HuH-7 (cell line): ENCODE measurements around the gene RAD50.
"Not testable (repeated sequence)": the region's sequence is repeated elsewhere in the genome, so short reads cannot be mapped to it uniquely, and the experiment has no call there.

Source experiments
- DNase-seq: peaks from one replicate; pipeline ENCODE4 v3.0.0; 2011; ENCODE audit warnings: low spot score

The RAD50 gene

DNA sequence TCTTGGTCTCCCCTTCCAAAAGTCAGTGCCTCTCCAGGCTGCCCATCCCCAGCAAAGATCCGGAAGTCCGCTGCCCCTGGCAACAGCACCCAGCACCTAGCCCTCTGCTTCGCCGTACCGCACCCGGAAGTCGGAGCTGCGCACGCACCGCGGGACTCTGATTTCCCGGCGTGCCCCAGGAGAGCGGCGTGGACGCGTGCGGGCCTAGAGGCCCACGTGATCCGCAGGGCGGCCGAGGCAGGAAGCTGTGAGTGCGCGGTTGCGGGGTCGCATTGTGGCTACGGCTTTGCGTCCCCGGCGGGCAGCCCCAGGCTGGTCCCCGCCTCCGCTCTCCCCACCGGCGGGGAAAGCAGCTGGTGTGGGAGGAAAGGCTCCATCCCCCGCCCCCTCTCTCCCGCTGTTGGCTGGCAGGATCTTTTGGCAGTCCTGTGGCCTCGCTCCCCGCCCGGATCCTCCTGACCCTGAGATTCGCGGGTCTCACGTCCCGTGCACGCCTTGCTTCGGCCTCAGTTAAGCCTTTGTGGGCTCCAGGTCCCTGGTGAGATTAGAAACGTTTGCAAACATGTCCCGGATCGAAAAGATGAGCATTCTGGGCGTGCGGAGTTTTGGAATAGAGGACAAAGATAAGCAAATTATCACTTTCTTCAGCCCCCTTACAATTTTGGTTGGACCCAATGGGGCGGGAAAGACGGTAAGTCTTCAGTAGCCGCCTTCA is at the start of gene RAD50:
RAD50 (plus strand) TSS at position 215 of the 715 bp plus-strand sequence; CDS start at position 563, 348 bp downstream.
- peak; percentile 85 for DNase-seq

DNA sequence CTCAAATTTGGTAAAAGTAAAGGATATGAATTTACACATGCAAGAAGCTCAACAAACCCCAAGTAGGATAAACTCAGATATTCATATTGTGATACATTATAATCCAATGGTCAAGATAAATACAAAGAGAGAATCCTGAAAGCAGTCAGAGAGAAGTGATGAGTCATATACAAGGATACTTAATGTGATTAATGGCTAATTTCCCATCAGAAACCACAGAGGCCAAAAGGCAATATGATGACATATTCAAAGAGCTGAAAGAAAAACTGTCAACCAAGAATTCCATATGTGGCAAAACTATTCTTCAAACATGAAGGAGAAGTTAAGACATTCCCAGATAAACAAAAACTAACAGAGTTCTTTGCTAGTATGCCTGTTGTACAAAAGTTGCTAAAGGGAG is 46.7 kb upstream of the RAD50 start:
- DNase-seq = no peak

DNA sequence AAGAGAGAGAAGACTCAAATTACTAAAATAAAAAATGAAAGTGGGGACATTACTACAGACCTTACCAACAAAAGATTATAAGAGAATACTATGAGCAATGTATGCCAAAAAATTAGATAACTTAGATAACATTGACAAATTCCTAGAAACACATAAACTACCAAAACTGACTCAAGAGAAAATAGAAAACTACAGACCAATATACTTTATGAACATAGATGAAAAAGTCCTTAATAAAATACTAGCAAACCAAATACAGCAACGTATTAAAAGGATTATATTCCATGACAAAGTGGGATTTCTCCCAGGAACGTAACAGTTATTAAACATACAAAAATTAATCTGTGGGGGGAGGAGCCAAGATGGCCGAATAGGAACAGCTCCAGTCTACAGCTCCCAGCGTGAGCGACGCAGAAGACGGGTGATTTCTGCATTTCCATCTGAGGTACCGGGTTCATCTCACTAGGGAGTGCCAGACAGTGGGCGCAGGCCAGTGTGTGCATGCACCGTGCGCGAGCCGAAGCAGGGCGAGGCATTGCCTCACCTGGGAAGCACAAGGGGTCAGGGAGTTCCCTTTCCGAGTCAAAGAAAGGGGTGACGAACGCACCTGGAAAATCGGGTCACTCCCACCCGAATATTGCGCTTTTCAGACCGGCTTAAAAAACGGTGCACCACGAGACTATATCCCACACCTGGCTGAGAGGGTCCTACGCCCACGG is 43.0 kb upstream of the RAD50 start:
- DNase-seq = not testable (repeated sequence)

DNA sequence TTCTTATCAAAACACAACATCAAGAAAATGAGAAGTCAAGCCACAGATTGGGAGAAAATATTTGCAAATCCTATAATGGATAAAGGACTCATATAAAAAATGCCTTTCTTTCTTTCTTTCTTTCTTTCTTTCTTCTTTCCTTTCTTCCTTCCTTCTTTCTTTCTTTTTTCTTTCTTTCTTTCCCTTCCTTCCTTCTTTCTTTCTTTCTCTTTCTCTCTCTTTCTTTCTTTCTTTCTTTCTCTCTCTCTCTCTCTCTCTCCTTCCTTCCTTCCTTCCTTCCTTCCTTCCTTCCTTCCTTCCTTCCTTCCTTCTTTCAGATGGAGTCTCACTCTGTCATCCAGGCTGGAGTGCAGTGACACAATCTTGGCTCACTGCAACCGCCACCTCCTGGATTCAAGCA is 34.7 kb upstream of the RAD50 start:
- not testable (repeated sequence) for DNase-seq

DNA sequence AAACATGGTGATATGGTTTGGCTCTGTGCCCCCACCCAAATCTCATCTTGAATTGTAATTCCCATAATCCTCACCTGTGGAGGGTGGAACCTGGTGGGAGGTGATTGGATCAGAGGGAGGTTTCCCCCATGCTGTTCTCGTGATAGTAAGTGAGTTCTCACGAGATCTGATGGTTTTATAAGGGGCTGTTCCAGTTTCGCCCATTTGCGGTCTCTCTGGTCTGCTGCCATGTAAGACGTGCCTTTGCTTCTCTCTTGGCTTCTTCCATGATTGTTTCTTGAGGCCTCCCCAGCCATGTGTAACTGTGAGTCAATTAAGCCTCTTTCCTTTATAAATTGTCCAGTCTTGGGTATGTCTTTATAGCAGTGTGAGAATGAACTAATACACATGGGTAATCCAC is 31.9 kb upstream of the RAD50 start:
- not testable (repeated sequence) for DNase-seq

DNA sequence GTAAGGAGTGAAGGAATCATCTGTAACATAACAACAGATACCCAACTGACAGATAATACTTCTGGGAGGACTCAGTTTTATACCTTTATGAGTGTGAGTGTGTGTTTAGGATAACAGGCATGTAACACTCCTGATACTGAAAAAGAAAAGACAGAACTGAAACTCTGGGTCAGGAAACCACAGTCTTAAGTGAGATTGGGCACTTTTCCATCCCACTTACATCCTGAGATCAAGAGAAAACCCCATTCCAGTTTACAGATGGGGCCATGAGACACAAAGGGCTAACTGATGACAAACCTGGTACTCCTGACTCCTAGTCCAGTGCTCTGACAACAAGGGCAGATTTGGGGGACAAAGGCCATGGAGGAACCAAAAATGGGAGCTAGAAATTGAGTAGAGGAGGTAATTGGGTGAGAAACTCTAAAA is 31.5 kb upstream of the RAD50 start:
- DNase-seq = no peak

DNA sequence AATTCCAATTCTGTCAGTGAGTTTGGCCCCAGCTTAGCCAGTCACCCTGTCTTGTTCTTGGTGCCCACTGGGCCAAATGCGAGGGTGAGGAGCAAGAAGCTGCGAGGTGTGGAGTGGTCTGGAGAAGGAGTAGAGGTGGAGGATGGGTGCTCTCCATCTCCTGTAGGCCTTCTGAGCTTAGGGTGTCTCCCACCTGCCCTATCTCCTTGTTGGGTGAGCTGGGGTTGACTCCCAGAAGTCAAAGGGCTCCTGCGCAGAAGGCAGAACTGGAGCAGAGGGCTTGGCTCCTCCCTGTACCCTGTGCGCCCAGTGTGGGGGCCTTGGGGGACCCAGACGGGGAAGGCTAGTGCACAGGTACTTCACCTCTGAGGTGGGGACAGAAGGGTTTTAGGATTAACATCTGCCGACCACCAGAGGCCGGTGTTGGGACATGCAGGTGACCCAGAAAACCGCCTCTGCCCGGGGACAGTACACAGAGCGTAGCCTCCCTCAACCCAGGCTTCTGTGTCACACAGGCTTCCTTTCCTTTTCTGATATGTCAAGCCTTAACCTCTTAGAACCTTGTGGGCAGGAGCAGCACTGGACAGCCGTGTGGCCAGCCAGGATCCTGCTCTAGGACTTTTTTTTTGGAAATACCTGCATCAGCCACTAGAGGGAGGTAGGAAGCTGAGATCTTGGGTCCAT is 30.3 kb upstream of the RAD50 start:
- DNase-seq = peak; percentile 48

DNA sequence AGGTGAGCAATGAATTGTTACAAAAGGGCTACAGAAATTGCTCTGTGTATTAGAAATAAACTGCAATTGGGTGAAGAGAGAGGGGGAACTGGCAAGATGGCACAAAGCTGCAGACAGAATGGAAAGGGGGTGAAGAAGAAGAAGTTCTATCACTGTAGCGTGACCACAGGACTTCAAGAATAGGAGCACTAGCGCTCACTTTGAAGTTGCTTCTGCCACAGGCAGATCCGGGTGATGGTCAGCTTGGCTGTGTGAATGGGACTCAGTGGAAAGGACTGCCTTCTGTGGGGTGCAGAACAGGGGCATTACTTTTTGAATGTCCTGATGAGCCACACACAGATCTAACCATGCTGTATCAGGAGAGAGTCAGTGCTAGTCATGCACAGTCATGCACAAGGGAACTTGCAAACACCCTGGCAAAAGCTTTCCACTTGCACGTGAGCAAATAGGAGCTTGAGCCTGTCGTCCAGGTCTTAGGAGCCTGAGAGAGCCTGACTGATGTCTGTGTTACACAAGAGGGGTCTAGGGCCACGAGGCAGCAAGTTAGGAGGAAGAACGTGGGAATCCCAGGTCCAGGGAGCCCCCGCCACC is 29.7 kb upstream of the RAD50 start:
- DNase-seq = no peak

DNA sequence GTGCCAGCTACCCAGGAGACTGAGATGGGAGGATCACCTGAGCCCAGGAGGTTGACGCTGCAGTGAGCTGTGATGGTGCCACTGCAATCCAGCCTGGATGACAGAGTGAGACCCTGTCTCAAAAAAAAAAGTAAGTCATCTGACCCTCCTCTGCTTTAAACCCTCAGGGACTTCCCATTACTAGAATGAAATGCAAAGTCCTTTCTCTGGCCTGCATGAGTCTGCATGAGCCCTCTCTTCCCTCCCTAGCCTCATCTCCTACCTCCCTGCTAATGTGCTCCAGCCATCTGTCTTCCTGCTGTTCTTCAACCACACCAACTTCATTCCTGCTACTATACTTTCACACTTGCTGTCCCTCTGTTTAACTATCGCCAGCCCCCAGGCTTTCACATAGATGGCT is 28.8 kb upstream of the RAD50 start:
- DNase-seq = no peak

DNA sequence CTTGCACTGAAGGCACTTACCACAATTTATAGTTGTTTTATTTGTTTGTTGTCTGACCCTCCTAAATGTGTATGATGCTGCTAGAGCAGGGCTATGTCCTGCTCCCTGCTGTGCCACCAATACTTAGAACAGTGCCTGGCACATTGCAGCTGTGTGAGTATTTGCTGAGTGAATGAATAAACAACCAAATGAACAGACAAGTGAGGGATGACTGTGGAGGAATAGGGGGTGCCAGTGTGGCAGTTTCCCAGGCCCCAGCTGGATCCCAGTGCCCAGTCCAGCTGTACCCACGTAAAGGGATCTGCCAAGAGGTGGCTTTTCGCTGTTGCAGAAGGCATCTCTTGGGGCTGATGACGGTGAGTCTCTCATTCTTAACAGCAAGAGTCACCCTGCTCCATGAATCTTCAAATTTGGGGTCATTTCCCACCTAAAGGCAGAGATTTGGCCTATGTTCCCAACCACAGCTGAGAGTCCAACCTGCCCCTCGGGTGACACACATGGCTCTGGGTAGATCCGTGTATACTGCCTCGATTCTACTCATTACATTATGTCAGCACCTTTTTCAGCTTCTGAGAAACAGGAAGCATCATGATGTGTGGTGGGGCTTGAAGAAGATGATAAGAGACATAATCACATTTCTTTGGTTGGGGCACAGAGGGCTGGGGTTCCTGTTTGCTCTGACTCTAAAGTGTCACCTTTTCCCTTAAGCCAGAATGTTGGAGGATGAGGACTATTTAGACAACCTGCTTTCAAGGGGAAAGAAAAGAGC is 27.7 kb upstream of the RAD50 start:
- no peak for DNase-seq

DNA sequence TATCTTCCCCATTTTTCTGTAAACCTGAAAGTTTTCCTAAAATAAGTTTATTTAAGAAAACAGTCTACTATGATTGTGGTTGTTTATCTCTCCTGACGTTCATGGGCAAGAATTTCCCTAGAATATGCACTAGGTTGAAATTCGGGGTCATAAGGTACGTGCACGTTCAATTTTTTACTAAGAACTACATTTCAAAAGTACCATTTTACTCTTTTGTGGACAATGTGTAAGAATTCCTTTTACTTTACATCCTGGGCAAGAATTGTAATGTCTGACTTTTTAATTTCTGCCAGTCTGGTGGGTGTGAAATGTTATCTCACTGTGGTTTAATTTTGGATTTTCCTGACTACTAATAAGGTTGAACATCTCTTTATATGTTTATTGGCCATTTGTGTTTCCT is 25.8 kb upstream of the RAD50 start:
- DNase-seq = no peak

DNA sequence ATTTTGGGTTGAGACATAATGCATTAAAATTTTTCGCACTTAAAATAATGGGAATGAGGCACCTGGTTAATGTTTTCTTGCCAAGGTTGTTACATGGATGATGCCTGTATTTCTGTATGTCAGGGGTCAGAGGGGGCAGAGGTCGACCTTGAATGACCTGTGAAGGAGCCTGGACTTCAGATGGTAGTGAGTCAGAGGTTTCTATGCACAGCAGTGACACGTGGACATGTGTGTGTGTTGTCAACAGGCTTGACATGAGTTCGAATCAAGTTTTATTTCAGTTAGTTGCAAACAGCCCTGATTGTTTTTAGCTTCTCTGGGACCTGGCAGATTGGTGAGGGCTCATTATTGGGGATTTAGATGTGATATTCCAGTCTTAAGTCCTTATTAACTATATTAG is 17.1 kb upstream of the RAD50 start:
- no peak for DNase-seq

DNA sequence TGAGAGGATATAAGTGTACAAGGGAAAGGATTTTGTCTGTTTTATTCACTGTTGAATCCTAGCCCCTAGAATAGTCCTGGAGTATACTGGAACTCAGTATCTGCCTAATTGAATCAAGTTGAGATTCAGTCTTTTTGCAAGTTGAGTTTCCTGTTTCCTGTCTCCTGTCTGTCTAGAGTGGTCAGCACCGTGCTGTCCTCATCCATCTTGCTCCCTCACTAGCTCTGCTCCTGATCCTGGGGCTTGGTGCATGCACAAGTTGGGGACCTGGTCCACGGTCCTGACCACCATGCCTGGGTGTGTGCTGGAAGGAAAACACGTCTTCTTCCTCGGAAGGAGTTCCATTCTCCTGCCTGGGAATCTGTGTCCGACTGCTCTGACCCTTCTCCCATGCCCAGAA is 16.6 kb upstream of the RAD50 start:
- no peak for DNase-seq

DNA sequence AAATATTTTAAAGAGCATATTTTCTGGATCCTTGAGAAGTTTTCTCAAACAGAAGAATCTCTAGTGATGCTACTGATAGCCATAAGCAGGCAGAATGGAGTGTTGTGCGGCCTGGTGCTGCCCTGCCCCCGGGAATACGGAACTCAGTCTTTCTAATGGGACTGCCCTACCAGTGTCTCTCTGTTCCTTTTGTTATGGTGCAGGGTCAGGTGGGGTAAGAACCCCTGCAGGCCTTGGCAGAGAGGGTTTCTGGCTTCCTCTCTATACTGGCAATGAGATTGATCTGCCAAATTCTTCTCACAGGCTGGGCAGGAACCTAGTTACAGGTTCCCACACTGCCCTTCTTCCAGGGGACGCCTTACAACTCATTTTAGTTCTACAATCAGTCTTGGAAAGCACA is 16.0 kb upstream of the RAD50 start:
- DNase-seq = no peak

DNA sequence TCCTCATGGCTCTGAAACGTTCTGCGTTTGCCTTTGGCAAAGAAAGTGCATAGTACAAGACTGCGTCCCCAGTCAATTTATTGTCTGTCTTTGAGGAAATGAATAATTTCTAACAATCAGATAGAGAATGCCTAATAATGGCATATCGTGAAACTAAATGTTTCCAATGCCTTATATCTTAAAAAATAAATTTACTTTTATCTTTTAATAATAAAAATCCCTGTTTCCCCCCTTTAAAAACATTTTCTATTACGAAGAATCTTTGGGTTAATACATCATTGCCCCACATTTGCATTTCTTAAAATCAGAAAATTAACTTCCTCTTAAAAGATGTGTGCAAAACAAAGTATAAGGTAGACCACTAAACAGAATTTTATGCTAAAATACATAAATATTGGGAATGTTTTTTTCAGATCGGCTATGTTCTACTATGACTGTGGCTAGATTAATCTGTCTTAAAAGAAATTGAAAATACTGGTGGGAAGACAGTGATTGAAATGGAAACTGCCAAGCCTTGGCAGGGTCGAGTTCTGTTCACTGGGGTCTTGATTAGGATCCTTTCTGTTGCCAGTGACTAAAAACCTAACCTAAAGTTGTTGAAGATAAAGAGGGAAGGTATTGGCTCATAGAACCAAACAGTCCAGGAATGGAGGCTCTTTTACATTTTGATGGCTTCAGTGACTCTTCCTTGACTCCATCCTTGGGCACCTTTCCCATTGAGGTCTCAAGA is 13.1 kb upstream of the RAD50 start, which contains the start of gene IL5:
IL5 (minus strand) TSS at position 51 of the 730 bp plus-strand sequence; CDS start at position 7, 44 bp downstream.
- no peak for DNase-seq

DNA sequence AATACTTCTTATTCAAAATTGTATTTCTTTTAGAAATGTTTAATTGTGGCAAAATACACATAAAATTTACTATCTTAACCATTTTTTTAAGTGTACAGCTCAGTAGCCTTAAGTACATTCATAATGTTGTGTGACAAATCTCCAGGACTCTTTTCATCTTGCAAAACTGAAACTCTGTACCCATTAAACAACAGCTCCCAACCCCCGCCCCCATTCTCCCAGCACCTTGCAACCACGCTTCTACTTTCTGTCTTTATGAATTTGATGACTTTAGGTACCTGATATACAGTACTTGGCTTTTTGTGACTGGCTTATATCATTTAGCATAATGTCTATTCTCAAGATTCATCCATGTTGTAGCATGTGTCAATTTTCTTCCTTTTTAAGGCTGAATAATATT is 10.7 kb upstream of the RAD50 start:
- DNase-seq = no peak

DNA sequence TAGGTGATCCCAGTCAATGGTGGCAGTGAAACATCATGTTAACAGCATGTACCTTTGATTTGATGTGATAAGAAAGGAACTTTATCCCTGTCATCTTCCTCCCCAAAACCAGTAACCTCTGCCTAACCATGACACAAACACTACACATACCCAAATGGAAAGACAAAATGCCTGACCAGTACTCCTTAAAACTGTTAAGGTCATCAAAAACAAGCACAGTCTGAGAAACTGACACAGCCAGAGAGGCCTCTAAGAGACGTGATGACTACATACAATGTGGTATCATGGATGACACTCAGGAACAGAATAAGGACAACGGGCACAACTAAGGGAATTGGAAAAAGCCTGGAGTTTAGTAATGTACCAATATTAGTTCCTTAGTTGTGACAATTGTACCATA is 9.5 kb upstream of the RAD50 start:
- DNase-seq = no peak

DNA sequence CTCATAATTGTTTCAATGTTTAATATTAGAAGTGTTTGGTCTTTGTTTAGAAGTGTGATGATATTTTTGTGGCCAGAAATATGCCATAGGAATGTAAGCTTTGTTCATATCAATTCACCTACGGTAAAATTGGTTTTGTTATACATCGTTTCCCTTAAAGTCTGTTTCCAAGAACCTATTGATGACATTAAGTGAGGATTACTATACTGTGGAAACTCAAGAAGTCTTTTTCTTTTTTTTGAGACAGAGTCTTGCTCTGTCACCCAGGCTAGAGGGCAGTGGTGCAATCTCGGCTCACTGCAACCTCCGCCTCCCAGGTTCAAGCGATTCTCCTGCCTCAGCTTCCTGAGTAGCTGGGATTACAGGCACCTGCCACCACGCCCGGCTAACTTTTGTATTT is 7.9 kb upstream of the RAD50 start:
- not testable (repeated sequence) for DNase-seq

DNA sequence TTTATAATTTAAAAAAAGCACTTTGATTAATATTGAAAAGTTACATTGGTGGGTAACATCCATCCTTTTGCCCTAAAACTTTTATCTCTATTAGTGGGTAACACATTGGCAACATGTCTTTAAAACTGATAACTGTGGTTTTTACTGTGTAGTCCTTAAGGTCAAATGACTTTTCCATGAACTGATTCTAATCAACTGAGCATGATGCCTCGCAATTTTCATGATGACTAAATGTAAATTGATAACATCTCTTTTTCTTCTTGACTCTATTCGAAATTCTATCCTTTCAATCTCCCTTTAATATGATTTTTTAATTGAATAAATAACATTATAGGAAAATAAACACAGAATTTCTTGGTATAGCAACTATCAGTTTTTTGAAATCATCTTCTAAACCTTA is 7.2 kb upstream of the RAD50 start:
- no peak for DNase-seq

DNA sequence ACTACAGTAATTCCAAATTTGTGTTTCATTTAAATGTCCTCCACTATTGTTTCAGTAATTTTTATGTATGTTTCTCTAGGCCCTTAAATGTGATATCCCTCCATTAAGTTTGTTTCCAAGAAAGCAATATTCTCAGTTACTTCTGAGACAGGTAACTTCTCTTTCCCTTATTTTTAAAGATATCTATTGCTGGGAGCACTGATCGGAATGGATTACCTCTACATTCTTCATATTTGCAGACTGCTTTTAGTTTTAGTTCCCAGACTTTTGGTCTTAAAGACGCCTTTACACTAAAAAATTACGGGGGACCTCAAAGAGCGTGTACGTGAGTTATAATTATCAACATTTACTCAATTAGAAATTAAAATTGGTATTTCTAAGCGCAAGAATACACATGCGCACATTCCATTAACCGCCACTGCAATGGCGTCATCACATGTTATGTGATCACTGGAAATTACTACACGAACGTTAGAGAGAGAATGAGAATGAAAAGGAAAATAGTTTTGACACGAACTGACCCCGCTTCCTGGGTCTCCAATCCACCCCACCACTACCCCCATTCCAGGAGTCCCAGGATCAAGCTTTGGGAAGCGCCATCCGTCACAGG is 519 bp upstream of the RAD50 start:
- no peak for DNase-seq
